Endothelial cell of umbilical vein (primary cell): ENCODE results near the gene CHD9.
"Not testable (repeated sequence)": the region's sequence is repeated elsewhere in the genome, so short reads cannot be mapped to it uniquely, and the experiment has no call there.

Source experiments
- EZH2 ChIP-seq: IDR thresholded peaks from 2 replicates; pipeline ENCODE4 v1.6.1; 2012; ENCODE audit warnings: borderline replicate concordance, low read depth, mild to moderate bottlenecking, moderate library complexity, low read length, inconsistent platforms; ENCODE audit not compliant: severe bottlenecking
- POLR2AphosphoS5 ChIP-seq: IDR thresholded peaks from 2 replicates; pipeline ENCODE4 v1.6.1; 2012; ENCODE audit warnings: low read depth, mild to moderate bottlenecking, control low read depth, low read length, moderate library complexity; ENCODE audit not compliant: insufficient read depth
- TF ChIP-seq, protein P1 (sequence below): IDR thresholded peaks from 2 replicates; pipeline ENCODE4 v1.6.1; 2011; ENCODE audit not compliant: insufficient read depth, insufficient read length

DNA sequence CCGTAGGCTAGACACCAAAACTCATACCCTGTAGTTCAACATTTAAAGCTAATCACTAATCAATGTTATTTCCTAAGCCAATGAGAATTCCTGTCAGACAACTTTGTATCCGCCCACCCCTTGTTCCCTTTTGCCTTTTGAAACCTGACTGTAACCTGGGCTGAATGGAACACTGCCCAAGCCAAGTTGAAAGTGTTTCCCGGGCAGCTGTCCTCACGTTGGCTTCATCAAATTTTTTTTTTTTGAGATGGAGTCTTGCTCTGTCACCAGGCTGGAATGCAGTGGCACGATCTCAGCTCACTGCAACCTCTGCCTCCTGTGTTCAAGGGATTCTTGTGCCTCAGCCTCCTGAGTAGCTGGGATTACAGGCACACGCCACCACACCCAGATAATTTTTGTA is 18.1 kb upstream of the CHD9 start:
- TF ChIP-seq POLR2AphosphoS5, EZH2: not testable (repeated sequence)
- TF ChIP-seq, protein P1, sequence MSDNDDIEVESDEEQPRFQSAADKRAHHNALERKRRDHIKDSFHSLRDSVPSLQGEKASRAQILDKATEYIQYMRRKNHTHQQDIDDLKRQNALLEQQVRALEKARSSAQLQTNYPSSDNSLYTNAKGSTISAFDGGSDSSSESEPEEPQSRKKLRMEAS: not testable (repeated sequence)
